ENCODE data around the gene TF. TPM values are rescaled to one million over a fixed set of nuclear protein-coding genes. Genes with fewer than 3 reads are reported as not detected.

The TF gene
- total RNA-seq, 2 donors from 2014 or later, result 1.6 to 2.2 TPM

DNA sequence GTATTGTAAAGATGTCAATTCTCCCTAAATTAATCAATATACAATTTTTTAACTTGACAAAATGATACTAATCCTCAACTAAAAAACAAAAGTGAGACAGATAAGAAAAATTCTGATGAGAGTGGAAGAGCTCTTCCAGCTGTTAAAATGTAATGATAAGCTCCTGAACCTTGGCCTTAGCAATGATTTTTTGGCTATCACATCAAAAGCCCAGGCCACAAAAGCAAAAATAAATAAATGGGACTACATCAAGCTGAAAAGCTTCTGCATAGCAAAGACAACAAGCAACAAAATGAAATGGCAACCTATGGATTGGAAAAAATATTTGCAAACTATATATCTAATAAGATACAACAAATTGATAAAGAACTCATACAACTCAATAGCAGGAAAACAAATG lies 35.4 kb downstream of the TF start:
- TF ChIP-seq, protein P1, sequence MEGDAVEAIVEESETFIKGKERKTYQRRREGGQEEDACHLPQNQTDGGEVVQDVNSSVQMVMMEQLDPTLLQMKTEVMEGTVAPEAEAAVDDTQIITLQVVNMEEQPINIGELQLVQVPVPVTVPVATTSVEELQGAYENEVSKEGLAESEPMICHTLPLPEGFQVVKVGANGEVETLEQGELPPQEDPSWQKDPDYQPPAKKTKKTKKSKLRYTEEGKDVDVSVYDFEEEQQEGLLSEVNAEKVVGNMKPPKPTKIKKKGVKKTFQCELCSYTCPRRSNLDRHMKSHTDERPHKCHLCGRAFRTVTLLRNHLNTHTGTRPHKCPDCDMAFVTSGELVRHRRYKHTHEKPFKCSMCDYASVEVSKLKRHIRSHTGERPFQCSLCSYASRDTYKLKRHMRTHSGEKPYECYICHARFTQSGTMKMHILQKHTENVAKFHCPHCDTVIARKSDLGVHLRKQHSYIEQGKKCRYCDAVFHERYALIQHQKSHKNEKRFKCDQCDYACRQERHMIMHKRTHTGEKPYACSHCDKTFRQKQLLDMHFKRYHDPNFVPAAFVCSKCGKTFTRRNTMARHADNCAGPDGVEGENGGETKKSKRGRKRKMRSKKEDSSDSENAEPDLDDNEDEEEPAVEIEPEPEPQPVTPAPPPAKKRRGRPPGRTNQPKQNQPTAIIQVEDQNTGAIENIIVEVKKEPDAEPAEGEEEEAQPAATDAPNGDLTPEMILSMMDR (IDR thresholded peaks at IDR 0.05), result no peak
- no peaks in the 10 kb centered on the region for H3K9me3 ChIP-seq
- no peaks in the 10 kb centered on the region for H3K27me3 ChIP-seq (replicated peaks; ENCODE audit: insufficient read depth)
- no peaks in the 10 kb centered on the region for H3K36me3 ChIP-seq
- DNase-seq (ENCODE audit: low spot score), result no peak
- no peak overlapping the region for H3K4me3 ChIP-seq
- no peaks in the 10 kb centered on the region for H3K4me1 ChIP-seq (ENCODE audit: control insufficient read depth in 1 of 2, low read depth in 2 of 2)
- H3K27ac ChIP-seq, result no peak overlapping the region
- no peak for ATAC-seq (ENCODE audit: insufficient number of reproducible peaks, low FRiP score, low read depth)

DNA sequence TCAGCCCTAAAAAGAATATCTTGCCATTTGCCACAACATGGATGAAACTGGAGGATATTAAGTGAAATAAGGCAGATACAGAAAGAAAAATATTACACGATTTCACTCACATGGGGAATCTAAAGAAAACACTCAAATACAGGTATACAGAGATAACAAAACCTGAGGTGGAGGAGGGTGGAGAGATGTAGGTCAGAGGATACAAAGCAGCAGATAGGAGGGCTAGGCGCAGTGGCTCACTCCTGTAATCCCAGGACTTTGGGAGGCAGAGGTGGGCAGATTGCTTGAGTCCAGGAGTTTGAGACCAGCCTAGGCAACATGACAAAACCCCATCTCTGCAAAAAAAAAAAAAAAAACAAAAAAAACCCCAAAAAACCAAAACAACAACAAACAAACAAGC lies 36.3 kb downstream of the TF start:
- H3K36me3 ChIP-seq, result no peaks in the 10 kb centered on the region
- H3K27ac ChIP-seq, result no peak overlapping the region
- ATAC-seq (ENCODE audit: insufficient number of reproducible peaks, low FRiP score, low read depth) (no peak), DNase-seq (ENCODE audit: low spot score) (no peak)
- no peaks in the 10 kb centered on the region for H3K27me3 ChIP-seq (replicated peaks; ENCODE audit: insufficient read depth)
- no peaks in the 10 kb centered on the region for H3K4me1 ChIP-seq (ENCODE audit: control insufficient read depth in 1 of 2, low read depth in 2 of 2)
- H3K4me3 ChIP-seq, result no peak overlapping the region
- TF ChIP-seq, protein P1 (IDR thresholded peaks at IDR 0.05), result no peak
- H3K9me3 ChIP-seq, result no peaks in the 10 kb centered on the region

DNA sequence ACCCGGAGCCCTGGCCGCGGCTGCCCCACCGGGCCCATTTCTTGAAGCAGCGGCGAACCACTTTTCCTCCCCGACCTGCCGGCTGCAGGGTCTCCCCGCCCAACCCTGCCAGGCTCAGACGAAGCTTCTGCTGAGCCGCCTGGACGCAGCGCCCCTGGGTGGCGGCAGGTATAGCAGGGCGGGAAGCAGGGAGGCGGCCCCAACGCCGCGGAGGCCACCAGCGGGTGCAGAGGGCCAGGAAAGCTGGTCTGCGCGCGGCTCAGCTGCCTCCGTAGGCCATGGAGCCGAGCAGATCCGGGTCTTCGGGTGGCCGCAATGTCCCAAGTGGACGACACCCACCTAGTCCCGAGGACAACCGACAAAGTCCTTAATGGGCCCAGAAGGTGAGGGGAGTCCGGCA lies 37.6 kb downstream of the TF start:
- H3K27me3 ChIP-seq (replicated peaks; ENCODE audit: insufficient read depth), result no peaks in the 10 kb centered on the region
- H3K9me3 ChIP-seq, result no peaks in the 10 kb centered on the region
- ATAC-seq (ENCODE audit: insufficient number of reproducible peaks, low FRiP score, low read depth) (no peak), DNase-seq (ENCODE audit: low spot score) (no peak)
- H3K36me3 ChIP-seq, result no peaks in the 10 kb centered on the region
- no peak overlapping the region for H3K4me3 ChIP-seq
- no peak overlapping the region for H3K27ac ChIP-seq
- H3K4me1 ChIP-seq (ENCODE audit: control insufficient read depth in 1 of 2, low read depth in 2 of 2), result no peaks in the 10 kb centered on the region
- TF ChIP-seq, protein P1 (IDR thresholded peaks at IDR 0.05), result no peak

DNA sequence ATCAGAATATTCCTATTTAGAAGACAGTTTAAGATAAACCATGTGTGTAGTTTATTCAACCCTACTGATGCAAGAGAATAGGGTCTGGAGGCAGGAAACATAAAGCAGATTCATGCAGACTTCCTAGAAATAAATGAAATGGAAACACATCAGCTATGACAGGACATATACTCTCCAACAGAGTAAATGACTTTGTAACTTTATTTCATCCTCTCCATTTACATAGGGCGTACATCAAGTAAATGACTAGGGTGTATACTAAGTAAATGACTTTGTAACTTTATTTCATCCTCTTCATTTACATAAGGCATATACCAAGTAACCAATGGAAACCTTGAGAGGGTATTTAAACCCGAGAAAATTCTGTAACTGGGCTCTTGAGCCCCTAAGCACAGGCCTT lies 41.8 kb downstream of the TF start:
- H3K27me3 ChIP-seq (replicated peaks; ENCODE audit: insufficient read depth), result no peaks in the 10 kb centered on the region
- TF ChIP-seq, protein P1 (IDR thresholded peaks at IDR 0.05), result no peak
- DNase-seq (ENCODE audit: low spot score), result no peak
- no peak overlapping the region for H3K4me3 ChIP-seq
- H3K36me3 ChIP-seq, result no peaks in the 10 kb centered on the region
- no peaks in the 10 kb centered on the region for H3K4me1 ChIP-seq (ENCODE audit: control insufficient read depth in 1 of 2, low read depth in 2 of 2)
- no peak overlapping the region for H3K27ac ChIP-seq
- ATAC-seq (ENCODE audit: insufficient number of reproducible peaks, low FRiP score, low read depth), result no peak
- peaks cover 5% of the 10 kb centered on the region for H3K9me3 ChIP-seq

DNA sequence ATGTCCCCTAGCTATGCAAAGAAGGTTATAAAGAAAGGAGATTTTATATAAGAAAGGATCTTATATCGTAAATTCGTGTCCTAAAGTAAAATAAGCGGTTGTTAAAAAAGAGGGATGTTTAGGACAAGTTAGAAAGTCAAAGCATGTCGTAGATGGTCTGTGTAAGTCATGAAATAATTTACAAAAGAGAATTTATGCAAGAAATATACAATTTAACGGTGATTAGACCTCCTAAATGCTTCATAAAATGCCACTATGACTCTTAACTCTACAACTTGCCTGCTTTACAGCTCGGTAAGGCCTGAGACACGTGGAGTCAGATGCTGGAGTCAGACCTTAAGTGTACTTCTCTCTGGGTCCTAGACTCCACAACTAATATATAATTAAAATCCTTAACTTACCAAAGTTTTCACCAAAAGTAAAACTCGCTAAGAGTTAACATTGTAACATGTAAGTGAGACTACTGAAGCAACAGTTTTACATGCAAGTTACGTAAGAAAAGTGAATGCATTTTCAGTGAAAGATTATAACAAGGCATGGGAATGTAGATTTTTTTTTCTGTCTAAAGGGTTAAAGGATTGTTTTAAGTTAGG lies 46.1 kb downstream of the TF start:
- Histone ChIP-seq H3K4me1 (ENCODE audit: control insufficient read depth in 1 of 2, low read depth in 2 of 2) (no peaks in the 10 kb centered on the region), H3K36me3 (no peaks in the 10 kb centered on the region), H3K4me3 (no peak overlapping the region), H3K27ac (no peak overlapping the region), H3K9me3 (peaks cover 5% of the 10 kb centered on the region), H3K27me3 (replicated peaks; ENCODE audit: insufficient read depth) (no peaks in the 10 kb centered on the region)
- TF ChIP-seq, protein P1 (IDR thresholded peaks at IDR 0.05), result no peak
- no peak for DNase-seq (ENCODE audit: low spot score)
- ATAC-seq (ENCODE audit: insufficient number of reproducible peaks, low FRiP score, low read depth), result no peak
